GM18867 (cell line): ENCODE results near the gene LAMA3.

Experiments
- ATAC-seq: cut with Tn5 transposase; IDR thresholded peaks from one replicate; pipeline ENCODE4 v1.9.1; 2021; ENCODE audit warnings: mild to moderate bottlenecking, moderate library complexity; ENCODE audit not compliant: unreplicated experiment

The LAMA3 gene

DNA sequence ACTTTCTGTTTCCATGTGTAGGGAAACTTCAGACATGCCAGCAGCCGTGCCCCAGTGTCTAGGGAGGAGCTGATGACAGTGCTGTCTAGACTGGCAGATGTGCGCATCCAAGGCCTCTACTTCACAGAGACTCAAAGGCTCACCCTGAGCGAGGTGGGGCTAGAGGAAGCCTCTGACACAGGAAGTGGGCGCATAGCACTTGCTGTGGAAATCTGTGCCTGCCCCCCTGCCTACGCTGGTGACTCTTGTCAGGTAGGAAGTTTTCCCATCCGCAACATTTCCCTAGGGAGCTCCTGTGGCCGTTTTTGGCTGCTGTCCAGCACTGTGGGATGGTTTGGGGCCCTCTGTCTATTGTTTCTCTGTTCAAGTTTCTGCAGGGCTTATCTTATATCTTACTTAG lies 182.2 kb downstream of the LAMA3 start:
- ATAC-seq, result peak; percentile 51

DNA sequence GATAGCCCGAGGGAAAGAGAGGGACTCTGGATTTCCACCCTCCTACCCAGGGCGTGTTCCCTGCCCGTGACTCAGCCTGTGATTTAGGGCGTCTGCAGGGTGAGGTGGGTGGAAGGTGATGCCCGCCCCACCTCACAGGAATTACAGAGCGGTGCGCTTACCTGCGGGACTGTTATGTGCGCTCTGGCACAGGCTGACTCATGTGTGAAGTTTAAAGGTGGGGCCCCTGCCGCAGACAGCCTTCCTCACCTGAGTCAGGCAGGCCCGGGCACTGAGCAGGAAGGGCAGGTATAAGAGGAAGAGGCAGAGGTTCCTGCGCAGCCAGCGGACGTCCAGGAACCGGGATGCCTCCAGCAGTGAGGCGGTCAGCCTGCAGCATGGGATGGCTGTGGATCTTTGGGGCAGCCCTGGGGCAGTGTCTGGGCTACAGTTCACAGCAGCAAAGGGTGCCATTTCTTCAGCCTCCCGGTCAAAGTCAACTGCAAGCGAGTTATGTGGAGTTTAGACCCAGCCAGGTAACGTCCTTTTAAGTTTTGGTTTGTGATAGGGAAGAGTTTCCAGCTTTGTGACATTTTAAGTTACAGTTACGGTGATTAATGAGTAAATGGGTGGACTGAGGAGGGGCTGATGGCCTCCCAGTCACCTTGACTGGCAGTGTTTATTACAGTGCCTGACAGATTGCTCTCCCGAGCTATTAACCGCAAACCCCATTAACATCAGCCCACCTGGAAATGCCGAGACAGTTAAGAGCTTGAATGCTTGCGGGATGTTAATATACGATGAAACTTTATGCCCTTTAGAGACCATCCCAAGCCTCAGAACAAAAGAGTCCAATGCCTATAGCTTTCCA lies 183.7 kb downstream of the LAMA3 start:
- ATAC-seq, result no peak

DNA sequence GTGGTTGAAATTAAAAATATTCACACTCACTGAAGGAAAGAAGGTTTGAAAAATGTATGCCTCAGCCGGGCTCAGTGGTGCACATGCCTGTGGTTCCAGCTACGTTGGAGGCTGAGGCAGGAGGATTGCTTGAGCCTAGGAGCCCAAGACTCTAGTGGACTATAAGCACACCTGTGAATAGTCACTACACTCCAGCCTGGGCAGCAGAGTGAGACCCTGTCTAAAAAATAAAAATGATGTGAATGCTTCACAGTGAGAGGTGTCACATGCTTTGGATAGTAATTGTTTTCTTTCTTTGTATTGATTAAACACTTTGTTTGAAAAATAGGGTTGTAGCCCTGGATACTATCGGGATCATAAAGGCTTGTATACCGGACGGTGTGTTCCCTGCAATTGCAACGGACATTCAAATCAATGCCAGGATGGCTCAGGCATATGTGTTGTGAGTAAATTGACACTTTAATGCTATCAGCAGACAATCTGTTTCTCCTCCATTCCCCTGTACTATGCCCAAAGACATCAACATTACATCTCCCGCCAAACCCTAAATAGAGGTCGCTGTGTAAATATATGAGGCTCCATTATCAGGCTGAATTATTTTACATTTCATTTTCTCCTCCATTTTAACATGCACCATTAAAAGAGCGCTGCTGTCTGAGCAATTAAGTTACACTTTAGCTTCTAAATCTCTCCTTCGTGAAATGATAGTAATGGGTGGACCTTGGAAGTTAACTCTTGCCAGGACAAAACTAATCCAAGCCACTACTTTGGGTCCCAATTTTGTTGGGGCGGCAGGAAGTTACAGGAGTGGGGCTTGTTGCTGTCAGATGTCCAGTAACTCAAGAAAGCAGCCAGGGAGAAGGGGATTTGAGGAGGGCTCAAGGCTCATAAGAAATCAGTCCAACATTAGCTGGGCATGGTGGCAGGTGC lies 187.0 kb downstream of the LAMA3 start:
- ATAC-seq, result no peak

DNA sequence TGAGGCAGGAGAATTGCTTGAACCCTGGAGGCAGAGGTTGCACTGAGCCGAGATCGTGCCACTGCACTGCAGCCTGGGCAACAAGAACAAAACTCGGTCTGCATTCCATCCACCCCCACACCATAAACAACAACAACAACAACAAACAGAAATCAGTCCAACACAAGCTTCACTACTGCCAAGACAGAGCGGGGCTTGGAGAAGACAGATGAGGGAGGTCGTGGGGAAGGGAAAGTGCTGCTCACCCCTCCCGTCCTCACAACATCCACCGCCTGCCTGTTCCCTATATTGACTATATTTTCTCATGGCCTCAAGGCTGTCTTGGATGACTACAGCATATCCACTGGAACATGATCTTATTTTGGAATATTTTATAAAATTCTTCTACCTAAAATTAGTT lies 187.7 kb downstream of the LAMA3 start:
- no peak for ATAC-seq

DNA sequence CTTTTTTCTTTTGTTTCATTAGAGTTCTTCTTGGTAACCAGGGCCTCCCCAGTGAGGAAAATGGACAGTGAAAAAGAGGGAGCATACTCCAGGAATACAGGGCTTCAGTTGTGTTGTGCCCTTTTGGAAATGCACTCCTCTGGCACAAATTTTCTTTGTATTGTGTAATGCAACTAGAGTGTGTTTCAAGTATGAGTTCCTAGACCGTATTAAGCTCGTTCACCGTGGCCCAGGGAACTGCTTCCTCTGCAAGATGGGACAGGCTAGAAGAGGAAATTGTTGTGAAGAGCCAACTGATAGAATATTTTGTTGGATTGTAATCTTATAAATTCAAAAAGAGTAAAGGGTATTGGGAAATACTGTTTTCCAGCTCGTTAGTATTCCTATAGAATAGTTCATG lies 188.1 kb downstream of the LAMA3 start:
- no peak for ATAC-seq

DNA sequence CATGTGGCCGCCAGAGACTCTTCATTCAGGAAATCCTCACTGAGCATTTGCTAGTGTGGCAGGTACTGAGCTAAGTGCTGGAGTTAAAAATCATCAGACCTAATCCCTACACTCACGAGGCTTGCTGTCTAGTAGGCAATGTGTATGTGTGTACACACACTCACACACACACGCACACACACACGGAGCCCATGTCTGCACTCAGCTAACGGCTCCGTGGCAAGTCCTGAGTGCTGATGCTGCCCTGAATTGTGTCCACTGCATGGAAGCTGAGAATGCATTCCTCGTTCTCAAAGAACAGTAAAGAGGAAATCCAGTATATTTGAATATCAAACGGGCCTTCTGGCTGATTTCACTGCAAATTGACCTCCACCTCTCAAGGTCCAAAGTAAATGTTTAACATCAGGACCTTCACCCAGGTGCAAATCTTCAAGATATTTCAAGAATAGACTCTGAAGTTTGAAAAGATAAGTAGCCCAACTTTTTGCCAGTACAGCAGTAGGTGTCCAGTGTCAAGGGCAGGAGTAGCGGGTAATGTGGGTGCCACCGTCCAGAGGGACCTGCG lies 189.2 kb downstream of the LAMA3 start:
- no peak for ATAC-seq

DNA sequence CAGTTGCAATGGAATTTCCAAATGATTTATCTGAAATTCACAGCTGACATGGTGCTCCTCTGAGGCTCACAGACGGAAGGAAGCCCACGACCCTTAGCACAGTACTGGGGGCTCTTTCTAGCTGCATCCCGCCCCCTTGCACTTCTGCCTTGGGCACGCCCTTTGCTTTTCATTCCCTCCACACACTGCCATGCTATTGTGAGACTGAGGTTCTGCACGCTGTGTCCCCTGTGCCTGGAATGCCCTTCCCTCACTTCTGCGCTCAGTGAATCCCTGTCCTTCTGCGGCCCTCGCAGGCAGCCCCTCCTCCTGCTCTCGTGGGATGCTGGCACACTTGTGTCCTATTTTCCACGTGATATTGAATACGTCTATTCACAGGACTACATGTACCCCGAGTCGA lies 189.9 kb downstream of the LAMA3 start:
- ATAC-seq, result no peak

DNA sequence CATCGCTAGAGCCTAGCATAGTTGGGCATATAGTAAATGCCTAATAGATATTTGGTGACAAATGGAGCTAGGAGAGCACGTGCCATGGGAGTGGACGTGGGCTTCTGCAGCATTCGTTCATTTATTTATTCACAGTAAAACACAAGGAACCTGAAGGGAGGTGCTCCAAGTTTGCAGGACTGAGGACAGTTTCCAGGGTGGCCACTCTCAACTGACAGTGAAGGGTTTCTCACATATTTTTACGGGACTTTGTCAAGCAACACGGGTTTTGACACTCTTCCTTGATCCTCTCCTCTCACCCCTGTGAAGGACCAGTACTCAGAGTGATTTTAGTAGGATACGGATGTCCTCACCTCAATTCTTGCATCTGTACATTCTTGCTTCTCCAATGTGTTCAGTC lies 190.3 kb downstream of the LAMA3 start:
- no peak for ATAC-seq

DNA sequence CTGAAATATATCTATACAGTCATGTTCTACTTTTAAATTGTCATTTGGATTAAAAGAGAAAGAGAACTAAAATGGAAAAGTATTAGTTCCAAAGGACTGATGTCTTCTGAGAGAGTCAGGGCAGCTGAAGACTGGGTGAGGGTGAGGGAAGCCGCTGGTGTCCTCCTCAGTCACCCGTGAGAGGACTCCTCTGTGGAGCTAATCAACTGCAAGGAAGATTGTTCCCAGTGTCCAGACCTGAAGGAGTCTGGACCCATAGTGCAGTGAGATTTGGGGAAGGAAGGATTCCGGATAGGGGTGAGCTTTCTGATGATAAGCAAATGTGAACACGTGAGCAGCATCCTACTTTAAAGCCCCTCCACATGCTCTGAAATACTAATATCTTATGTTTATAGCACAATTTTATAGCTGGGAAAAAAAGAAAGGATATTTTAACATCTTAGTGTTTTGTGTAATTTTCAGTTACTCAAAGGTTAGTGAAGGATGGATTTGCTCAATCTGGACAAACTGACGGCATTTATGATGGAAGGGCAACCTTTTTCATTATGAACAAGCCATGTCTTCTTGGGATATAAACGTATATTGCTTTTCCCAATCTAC lies 190.8 kb downstream of the LAMA3 start:
- no peak for ATAC-seq

DNA sequence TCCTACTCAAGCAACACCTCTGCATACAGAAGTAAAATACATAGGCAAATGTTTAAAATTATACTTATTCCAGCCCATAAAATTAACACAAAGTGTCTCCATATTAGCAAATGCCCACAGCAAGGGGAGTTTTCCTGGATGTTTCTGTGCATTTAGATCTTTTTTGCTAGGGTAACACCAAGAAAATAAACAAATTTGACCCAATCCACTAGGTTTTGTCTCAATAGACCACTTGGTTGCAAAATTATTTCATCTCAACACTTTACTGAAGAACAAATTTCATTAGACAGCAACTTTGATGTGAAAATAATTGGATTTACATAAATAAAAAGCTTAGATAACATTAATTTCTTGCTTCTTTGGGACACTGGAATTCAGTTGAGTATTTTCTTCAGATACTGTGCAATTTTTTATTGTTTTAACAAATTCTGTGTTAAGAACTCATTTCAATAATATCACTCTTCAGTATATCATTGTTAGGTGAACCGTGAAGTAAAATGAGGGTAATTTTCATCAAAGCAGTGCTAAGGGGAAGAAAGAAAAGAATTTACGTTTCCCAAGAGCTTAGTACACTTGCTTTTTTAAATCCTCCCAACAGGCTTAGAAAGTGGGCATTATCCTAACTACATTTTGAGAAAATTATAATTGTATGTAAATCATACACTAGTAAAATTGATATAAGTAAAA lies 191.8 kb downstream of the LAMA3 start:
- ATAC-seq, result no peak

DNA sequence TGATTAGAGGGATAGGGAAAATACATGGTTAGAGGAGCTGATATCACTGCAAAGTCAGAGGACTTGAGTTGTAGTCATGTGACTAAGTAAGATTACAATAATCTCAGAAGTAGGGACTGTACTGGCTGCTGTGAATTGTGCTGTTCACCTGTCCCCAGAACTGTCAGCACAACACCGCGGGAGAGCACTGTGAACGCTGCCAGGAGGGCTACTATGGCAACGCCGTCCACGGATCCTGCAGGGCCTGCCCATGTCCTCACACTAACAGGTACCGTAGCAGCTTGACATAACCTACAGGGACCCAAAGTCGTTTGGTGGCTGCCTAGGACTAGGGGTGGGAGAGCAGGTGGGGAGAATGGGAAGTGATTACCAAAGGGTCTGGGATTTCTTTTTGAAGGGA lies 192.5 kb downstream of the LAMA3 start:
- ATAC-seq, result no peak

DNA sequence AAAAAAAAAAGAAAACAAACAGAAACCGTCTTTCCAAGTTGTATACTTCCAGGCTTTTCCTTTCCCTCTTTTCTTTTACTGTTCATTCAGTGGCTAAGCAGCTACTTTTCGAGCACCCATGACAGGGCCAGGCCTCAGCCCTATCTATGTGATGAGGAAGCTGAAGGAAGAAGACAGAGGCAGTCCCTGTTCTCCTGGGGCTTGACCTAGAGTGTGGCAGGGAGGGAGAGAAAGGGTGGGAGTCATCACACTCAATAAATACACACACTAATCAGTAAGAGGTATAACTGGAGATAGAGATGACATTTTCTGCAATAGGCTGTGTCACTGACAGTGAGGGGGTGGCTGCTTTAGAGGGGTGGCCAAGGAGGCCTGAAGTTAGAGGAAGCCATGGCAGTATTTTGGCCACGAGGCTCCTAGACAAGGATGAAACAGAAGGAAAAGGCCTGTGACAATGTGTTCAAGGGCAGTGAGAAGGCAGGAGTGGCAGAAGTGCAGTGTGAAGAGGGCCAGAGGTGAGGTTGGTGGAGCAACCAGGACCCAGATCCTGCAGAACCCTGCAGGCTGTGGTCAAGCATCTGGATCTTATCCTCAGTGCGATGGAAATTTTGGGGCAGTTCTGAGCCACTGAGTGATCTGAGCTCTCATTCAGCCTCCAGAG lies 193.5 kb downstream of the LAMA3 start:
- ATAC-seq, result no peak

DNA sequence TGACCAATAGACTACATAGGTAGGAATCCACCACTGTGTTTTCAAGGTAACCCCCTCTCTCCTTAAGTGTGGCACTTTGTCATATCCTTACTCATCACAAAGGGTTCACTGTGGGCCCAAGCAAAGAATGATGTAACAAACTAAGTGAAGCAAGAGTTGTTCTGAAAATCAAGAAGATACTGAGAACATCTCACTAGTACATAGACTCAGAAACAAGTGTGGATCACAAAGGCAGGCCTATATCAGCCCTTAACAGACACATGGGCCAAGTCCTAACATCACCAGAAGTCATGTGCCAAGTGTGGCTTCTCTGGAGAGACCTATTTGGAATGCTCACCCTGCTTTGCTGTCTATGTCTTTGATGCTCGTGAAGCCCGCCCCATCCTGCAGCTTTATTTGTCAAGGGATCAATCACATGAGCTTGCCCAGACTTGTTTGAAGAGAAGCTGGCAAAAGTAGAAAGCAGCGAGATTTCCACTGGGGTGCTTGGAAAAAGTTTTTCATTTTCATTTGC lies 194.1 kb downstream of the LAMA3 start:
- ATAC-seq, result no peak

DNA sequence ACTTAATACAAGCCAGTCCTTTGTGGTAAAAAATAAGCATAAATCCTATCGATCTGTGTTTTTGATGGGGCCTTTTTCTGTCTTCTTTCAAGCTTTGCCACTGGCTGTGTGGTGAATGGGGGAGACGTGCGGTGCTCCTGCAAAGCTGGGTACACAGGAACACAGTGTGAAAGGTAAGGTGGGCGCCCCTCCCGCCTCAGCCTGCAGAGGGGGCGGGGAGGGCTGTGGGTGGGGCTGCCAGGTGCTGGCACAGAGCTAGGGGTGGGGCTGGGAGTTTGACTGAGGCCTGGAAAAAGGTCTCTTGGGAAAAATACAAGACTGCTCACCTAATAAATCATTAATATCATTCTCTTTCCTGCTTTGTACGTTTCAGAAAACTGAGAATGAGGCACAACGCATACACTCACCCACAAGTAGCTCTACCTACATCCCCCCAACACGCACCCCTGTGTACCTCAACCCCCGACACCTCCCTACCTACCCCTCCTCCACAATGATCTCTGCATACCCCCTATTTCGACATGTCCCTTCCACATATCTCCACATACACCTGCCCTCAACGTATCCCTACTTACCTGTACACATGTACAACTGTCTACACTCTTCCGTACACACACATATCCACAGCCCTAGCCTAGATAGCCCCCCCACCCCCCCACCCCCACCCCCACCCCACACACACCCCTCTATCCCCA lies 195.6 kb downstream of the LAMA3 start:
- ATAC-seq, result no peak

DNA sequence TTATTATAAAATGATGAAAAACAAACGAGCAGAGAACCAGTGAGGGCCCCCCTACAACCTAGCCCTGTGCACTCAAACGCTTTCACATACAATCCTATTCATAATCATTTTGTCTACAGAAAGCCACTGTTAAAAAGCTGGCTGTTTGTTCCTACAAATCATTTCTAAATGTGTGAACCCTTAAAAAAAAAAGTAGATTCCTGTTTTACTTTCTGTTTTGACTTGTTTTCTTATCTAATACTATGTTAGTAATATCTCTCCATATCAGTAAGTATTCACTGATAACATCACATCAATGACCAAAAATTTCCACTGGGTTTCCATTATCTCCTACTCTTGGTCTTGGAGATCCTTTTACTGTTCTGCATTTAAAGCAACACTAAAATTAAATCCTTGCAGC lies 196.5 kb downstream of the LAMA3 start:
- peak; percentile 42 for ATAC-seq

DNA sequence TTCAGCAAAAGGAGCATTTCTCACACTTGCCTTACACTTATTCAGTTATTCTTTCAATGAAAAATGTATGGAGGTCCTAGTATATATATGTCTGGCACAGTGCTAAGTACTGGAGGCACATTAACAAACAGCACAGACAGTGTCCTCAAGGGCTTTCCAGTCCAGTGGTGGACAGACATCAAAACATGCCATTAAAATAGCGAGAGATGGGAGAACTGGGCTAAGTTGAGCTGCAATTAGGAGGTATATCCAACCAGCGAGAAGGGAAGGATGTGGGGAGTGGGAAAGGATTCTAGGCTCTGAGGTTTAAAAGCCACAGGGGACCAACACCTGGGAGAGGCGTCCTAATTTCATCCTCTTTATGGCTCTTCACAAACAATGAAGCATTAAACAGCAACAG lies 197.8 kb downstream of the LAMA3 start:
- ATAC-seq, result no peak

DNA sequence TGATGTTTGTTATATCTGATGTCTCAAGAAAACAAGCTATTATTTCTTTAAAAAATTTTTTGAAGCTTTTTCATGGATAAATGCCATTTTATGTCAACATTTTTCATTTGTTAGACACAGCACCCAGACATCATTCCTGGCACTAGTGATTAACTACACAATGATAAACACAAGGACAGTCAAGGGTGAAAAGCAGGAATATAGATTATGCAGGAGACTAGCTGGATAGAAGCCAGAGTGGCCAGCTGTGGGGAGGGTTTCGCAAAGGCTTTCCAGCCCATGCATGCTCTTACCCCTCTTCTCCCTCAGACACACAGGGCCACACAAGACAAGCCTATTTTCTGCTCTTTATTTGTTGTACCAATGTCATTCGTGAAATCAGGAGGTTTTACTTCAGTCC lies 198.2 kb downstream of the LAMA3 start:
- no peak for ATAC-seq

DNA sequence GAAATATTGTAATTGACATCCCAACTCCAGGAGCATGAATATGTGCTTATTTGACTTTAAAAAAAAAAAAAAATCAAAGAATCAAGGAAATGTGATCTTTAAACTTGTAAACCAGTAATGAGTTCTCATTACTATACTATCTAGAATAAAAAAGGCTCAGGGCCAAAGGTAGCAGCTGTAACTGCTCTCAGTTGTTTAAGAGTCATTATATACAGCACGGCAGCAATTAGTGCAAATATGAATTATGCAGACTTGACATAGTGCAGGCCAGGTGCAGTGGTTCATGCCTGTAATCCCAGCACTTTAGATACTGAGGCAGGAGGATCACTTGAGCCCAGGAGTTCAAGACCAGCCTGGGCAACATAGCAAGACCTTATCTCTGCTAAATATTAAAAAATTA lies 199.6 kb downstream of the LAMA3 start:
- no peak for ATAC-seq

DNA sequence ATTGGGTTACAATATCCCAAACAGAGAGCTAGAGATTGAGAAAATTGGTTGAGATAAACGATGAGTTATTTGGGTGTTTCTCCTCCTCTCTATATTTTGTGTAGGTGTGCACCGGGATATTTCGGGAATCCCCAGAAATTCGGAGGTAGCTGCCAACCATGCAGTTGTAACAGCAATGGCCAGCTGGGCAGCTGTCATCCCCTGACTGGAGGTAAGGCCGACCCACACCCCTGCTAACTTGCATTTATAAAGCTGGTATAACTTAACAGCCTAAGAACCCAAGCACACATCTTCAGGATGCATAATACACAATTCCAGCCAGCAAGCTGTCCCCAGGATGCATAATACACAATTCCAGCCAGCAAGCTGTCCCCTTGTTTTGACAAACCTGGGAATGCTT lies 200.7 kb downstream of the LAMA3 start:
- no peak for ATAC-seq
